Measurements from ENCODE around the gene TEX26. TPM values are rescaled to one million over a fixed set of nuclear protein-coding genes. Genes with fewer than 3 reads are reported as not detected.

Gene TEX26
- polyA plus RNA-seq, 1 donor from 2014 or later: not detected

- Histone ChIP-seq H4K20me1 (ENCODE audit: insufficient read depth) (no peaks in the 10 kb centered on the region), H3K9me3 (ENCODE audit: low read length) (no peaks in the 10 kb centered on the region), H3K9me2 (ENCODE audit: insufficient read depth, low read length) (no peaks in the 10 kb centered on the region), H3K79me2 (replicated peaks; ENCODE audit: insufficient read depth, low read length) (no peaks in the 10 kb centered on the region), H3F3A (ENCODE audit: insufficient read depth, low read length, poor library complexity, severe bottlenecking) (no peaks in the 10 kb centered on the region), H3K9ac (ENCODE audit: low read length) (no peak overlapping the region), H3K36me3 (ENCODE audit: insufficient read depth, low read length) (no peaks in the 10 kb centered on the region), H3K27me3 (ENCODE audit: insufficient read depth, low read depth, low read length) (no peaks in the 10 kb centered on the region), H3K4me3 (ENCODE audit: low read length) (no peak overlapping the region), H2AFZ (ENCODE audit: low read depth, low read length) (no peak overlapping the region), H3K27ac (ENCODE audit: low read length) (no peak overlapping the region), H3K4me2 (ENCODE audit: low read length) (no peak overlapping the region)
- TF ChIP-seq EZH2 (IDR thresholded peaks at IDR 0.05; ENCODE audit: borderline replicate concordance, insufficient read depth, low read length, poor library complexity, severe bottlenecking) (no peak), TAF1 (IDR thresholded peaks at IDR 0.05; ENCODE audit: low read depth) (no peak), EP300 (conservative IDR thresholded peaks at IDR 0.05; ENCODE audit: poor library complexity, severe bottlenecking) (no peak)
- TF ChIP-seq, protein P1, sequence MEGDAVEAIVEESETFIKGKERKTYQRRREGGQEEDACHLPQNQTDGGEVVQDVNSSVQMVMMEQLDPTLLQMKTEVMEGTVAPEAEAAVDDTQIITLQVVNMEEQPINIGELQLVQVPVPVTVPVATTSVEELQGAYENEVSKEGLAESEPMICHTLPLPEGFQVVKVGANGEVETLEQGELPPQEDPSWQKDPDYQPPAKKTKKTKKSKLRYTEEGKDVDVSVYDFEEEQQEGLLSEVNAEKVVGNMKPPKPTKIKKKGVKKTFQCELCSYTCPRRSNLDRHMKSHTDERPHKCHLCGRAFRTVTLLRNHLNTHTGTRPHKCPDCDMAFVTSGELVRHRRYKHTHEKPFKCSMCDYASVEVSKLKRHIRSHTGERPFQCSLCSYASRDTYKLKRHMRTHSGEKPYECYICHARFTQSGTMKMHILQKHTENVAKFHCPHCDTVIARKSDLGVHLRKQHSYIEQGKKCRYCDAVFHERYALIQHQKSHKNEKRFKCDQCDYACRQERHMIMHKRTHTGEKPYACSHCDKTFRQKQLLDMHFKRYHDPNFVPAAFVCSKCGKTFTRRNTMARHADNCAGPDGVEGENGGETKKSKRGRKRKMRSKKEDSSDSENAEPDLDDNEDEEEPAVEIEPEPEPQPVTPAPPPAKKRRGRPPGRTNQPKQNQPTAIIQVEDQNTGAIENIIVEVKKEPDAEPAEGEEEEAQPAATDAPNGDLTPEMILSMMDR (IDR thresholded peaks at IDR 0.05; ENCODE audit: poor library complexity, severe bottlenecking): no peak
Observed at GRCh38 chr13:30983431-30983830, 51.0 kb downstream of the TEX26 start.

- no peak overlapping the region for H2AFZ ChIP-seq (ENCODE audit: low read depth, low read length)
- H3K27ac ChIP-seq (ENCODE audit: low read length): no peak overlapping the region
- no peak overlapping the region for H3K4me2 ChIP-seq (ENCODE audit: low read length)
- no peaks in the 10 kb centered on the region for H3K27me3 ChIP-seq (ENCODE audit: insufficient read depth, low read depth, low read length)
- TF ChIP-seq MXI1 (conservative IDR thresholded peaks at IDR 0.05; ENCODE audit: poor library complexity, severe bottlenecking) (no peak), EZH2 (IDR thresholded peaks at IDR 0.05; ENCODE audit: borderline replicate concordance, insufficient read depth, low read length, poor library complexity, severe bottlenecking) (no peak), POLR2AphosphoS5 (IDR thresholded peaks at IDR 0.05) (no peak), EP300 (conservative IDR thresholded peaks at IDR 0.05; ENCODE audit: poor library complexity, severe bottlenecking) (no peak), SMC3 (conservative IDR thresholded peaks at IDR 0.05; ENCODE audit: poor library complexity) (no peak), TAF1 (IDR thresholded peaks at IDR 0.05; ENCODE audit: low read depth) (no peak), RAD21 (conservative IDR thresholded peaks at IDR 0.05) (no peak)
- TF ChIP-seq, protein P1 (IDR thresholded peaks at IDR 0.05; ENCODE audit: poor library complexity, severe bottlenecking): no peak
- TF ChIP-seq, protein P2, sequence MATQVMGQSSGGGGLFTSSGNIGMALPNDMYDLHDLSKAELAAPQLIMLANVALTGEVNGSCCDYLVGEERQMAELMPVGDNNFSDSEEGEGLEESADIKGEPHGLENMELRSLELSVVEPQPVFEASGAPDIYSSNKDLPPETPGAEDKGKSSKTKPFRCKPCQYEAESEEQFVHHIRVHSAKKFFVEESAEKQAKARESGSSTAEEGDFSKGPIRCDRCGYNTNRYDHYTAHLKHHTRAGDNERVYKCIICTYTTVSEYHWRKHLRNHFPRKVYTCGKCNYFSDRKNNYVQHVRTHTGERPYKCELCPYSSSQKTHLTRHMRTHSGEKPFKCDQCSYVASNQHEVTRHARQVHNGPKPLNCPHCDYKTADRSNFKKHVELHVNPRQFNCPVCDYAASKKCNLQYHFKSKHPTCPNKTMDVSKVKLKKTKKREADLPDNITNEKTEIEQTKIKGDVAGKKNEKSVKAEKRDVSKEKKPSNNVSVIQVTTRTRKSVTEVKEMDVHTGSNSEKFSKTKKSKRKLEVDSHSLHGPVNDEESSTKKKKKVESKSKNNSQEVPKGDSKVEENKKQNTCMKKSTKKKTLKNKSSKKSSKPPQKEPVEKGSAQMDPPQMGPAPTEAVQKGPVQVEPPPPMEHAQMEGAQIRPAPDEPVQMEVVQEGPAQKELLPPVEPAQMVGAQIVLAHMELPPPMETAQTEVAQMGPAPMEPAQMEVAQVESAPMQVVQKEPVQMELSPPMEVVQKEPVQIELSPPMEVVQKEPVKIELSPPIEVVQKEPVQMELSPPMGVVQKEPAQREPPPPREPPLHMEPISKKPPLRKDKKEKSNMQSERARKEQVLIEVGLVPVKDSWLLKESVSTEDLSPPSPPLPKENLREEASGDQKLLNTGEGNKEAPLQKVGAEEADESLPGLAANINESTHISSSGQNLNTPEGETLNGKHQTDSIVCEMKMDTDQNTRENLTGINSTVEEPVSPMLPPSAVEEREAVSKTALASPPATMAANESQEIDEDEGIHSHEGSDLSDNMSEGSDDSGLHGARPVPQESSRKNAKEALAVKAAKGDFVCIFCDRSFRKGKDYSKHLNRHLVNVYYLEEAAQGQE (IDR thresholded peaks at IDR 0.05; ENCODE audit: borderline replicate concordance): no peak
- no peaks in the 10 kb centered on the region for H3K79me2 ChIP-seq (replicated peaks; ENCODE audit: insufficient read depth, low read length)
- no peaks in the 10 kb centered on the region for H4K20me1 ChIP-seq (ENCODE audit: insufficient read depth)
- no peaks in the 10 kb centered on the region for H3K9me3 ChIP-seq (ENCODE audit: low read length)
- H3K4me3 ChIP-seq (ENCODE audit: low read length): no peak overlapping the region
- H3K9me2 ChIP-seq (ENCODE audit: insufficient read depth, low read length): no peaks in the 10 kb centered on the region
- H3K36me3 ChIP-seq (ENCODE audit: insufficient read depth, low read length): no peaks in the 10 kb centered on the region
- H3K9ac ChIP-seq (ENCODE audit: low read length): no peak overlapping the region
- no peaks in the 10 kb centered on the region for H3F3A ChIP-seq (ENCODE audit: insufficient read depth, low read length, poor library complexity, severe bottlenecking)
Observed at GRCh38 chr13:30984620-30985019, 52.2 kb downstream of the TEX26 start.
